Measurements from ENCODE around the gene TGIF1.

The TGIF1 gene

GRCh38 chr18:3463051-3463450 lies 13.1 kb downstream of the TGIF1 start:
- Histone ChIP-seq H3K4me2 (ENCODE audit: low read length) (no peak overlapping the region), H3K9me2 (replicated peaks; ENCODE audit: control insufficient read depth, low read length) (no peaks in the 10 kb centered on the region), H3K27me3 (ENCODE audit: control insufficient read depth, low read length) (peaks cover 5% of the 10 kb centered on the region), H3K79me2 (ENCODE audit: control insufficient read depth, low read length) (no peaks in the 10 kb centered on the region), H3K27ac (ENCODE audit: low read depth, low read length) (no peak overlapping the region), H3K4me3 (ENCODE audit: low read length) (no peak overlapping the region), H3K9me3 (ENCODE audit: control insufficient read depth, insufficient read depth, low read length) (peaks cover 6% of the 10 kb centered on the region; the same call in 1 of the 2 replicates), H3F3A (ENCODE audit: control insufficient read depth, insufficient read depth) (no peaks in the 10 kb centered on the region), H4K20me1 (ENCODE audit: control insufficient read depth, insufficient read depth, low read depth, low read length) (no peaks in the 10 kb centered on the region), H3K36me3 (ENCODE audit: control insufficient read depth, low read length) (peaks cover 13% of the 10 kb centered on the region), H3K4me1 (ENCODE audit: control insufficient read depth, low read length) (peaks cover 8% of the 10 kb centered on the region)
- TF ChIP-seq EZH2phosphoT487 (IDR thresholded peaks at IDR 0.05; ENCODE audit: borderline replicate concordance, low read length) (no peak), CTCF (IDR thresholded peaks at IDR 0.05; ENCODE audit: low read depth, low read length, poor library complexity, severe bottlenecking) (no peak)

GRCh38 chr18:3466045-3466444 lies 16.1 kb downstream of the TGIF1 start:
- Histone ChIP-seq H4K20me1 (ENCODE audit: control insufficient read depth, insufficient read depth, low read depth, low read length) (no peaks in the 10 kb centered on the region), H3K9me3 (ENCODE audit: control insufficient read depth, insufficient read depth, low read length) (peaks cover 4% of the 10 kb centered on the region; the same call in 1 of the 2 replicates), H3K4me2 (ENCODE audit: low read length) (no peak overlapping the region), H3K4me1 (ENCODE audit: control insufficient read depth, low read length) (no peaks in the 10 kb centered on the region), H3F3A (ENCODE audit: control insufficient read depth, insufficient read depth) (no peaks in the 10 kb centered on the region), H3K79me2 (ENCODE audit: control insufficient read depth, low read length) (no peaks in the 10 kb centered on the region), H3K27ac (ENCODE audit: low read depth, low read length) (no peak overlapping the region), H3K4me3 (ENCODE audit: low read length) (no peak overlapping the region), H3K9me2 (replicated peaks; ENCODE audit: control insufficient read depth, low read length) (no peaks in the 10 kb centered on the region), H3K27me3 (ENCODE audit: control insufficient read depth, low read length) (peaks cover 5% of the 10 kb centered on the region), H3K36me3 (ENCODE audit: control insufficient read depth, low read length) (no peaks in the 10 kb centered on the region)
- TF ChIP-seq EZH2phosphoT487 (IDR thresholded peaks at IDR 0.05; ENCODE audit: borderline replicate concordance, low read length) (no peak), CTCF (IDR thresholded peaks at IDR 0.05; ENCODE audit: low read depth, low read length, poor library complexity, severe bottlenecking) (no peak)

- H3K4me2 ChIP-seq (ENCODE audit: low read length), result no peak overlapping the region
- H3K79me2 ChIP-seq (ENCODE audit: control insufficient read depth, low read length), result no peaks in the 10 kb centered on the region
- H4K20me1 ChIP-seq (ENCODE audit: control insufficient read depth, insufficient read depth, low read depth, low read length), result no peaks in the 10 kb centered on the region
- no peaks in the 10 kb centered on the region for H3K9me2 ChIP-seq (replicated peaks; ENCODE audit: control insufficient read depth, low read length)
- peaks cover 3% of the 10 kb centered on the region; the same call in 1 of the 2 replicates for H3K9me3 ChIP-seq (ENCODE audit: control insufficient read depth, insufficient read depth, low read length)
- TF ChIP-seq CTCF (IDR thresholded peaks at IDR 0.05; ENCODE audit: low read depth, low read length, poor library complexity, severe bottlenecking) (no peak), EZH2phosphoT487 (IDR thresholded peaks at IDR 0.05; ENCODE audit: borderline replicate concordance, low read length) (no peak)
- H3K27ac ChIP-seq (ENCODE audit: low read depth, low read length), result no peak overlapping the region
- peaks cover 5% of the 10 kb centered on the region for H3K27me3 ChIP-seq (ENCODE audit: control insufficient read depth, low read length)
- no peak overlapping the region for H3K4me3 ChIP-seq (ENCODE audit: low read length)
- no peaks in the 10 kb centered on the region for H3K4me1 ChIP-seq (ENCODE audit: control insufficient read depth, low read length)
- H3K36me3 ChIP-seq (ENCODE audit: control insufficient read depth, low read length), result no peaks in the 10 kb centered on the region
- no peaks in the 10 kb centered on the region for H3F3A ChIP-seq (ENCODE audit: control insufficient read depth, insufficient read depth)
Measured at GRCh38 chr18:3466872-3467271, 16.9 kb downstream of the TGIF1 start.
